Measurements from ENCODE around the gene CBR4.

DNA sequence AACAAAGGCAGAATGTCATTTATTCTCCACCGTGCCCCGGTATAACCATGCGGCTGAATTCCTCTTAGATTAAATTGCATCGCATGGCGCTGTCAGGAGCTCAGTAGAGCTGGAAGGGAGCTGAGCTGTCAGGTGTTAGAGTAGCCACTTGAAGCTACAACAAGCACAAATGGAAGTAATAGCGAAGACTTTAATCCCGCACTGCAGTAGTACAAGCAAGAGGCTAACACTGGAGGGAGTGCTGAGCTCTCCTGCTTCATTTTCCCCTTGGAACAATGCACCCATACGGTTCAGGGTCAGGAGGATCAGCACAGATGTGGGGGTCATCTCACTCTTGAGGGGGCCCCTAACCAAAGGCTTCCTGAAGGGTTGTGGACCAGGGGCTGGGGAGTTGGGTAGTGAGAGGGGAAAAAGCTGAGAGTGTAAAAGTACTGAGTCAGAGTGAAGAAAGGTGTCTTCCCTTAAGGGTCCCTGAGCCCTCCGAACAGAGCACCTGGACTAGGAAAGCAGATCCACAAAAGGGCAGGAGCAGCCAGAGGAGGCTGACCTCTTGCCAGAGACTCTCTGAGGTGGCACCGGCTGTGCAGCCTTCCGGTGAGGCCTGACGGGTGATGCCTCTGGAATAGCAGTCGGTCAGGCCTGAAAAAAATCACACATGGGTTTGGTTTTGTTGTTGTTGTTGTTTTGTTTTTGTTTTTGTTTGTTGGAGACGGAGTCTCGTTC lies 36.0 kb upstream of the CBR4 start:
- TF ChIP-seq, protein P1, sequence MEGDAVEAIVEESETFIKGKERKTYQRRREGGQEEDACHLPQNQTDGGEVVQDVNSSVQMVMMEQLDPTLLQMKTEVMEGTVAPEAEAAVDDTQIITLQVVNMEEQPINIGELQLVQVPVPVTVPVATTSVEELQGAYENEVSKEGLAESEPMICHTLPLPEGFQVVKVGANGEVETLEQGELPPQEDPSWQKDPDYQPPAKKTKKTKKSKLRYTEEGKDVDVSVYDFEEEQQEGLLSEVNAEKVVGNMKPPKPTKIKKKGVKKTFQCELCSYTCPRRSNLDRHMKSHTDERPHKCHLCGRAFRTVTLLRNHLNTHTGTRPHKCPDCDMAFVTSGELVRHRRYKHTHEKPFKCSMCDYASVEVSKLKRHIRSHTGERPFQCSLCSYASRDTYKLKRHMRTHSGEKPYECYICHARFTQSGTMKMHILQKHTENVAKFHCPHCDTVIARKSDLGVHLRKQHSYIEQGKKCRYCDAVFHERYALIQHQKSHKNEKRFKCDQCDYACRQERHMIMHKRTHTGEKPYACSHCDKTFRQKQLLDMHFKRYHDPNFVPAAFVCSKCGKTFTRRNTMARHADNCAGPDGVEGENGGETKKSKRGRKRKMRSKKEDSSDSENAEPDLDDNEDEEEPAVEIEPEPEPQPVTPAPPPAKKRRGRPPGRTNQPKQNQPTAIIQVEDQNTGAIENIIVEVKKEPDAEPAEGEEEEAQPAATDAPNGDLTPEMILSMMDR (conservative IDR thresholded peaks at IDR 0.05 in 1 of 2, IDR thresholded peaks at IDR 0.05 in 1 of 2; ENCODE audit: extremely low read depth in 1 of 2, insufficient read depth in 1 of 2, low read depth in 1 of 2, low read length in 2 of 2): no peak
- TF ChIP-seq EZH2 (IDR thresholded peaks at IDR 0.05; ENCODE audit: borderline replicate concordance, low read length): no peak

Measured in mammary epithelial cell (primary cell).